Neural progenitor cell (in vitro differentiated cells): ENCODE measurements around the gene CCDC85C.

Source experiments
- EZH2 ChIP-seq: fragments of 200-600 bp; sonication (generic); IDR thresholded peaks from 2 replicates; pipeline ENCODE4 v1.6.1; 2017; ENCODE audit warnings: antibody characterized with exemption, mild to moderate bottlenecking, moderate library complexity
- TF ChIP-seq, protein P1 (sequence below): fragments of 200-600 bp; sonication (generic); IDR thresholded peaks from 2 replicates; pipeline ENCODE4 v1.5.1; 2017; ENCODE audit warnings: antibody characterized with exemption, mild to moderate bottlenecking

DNA sequence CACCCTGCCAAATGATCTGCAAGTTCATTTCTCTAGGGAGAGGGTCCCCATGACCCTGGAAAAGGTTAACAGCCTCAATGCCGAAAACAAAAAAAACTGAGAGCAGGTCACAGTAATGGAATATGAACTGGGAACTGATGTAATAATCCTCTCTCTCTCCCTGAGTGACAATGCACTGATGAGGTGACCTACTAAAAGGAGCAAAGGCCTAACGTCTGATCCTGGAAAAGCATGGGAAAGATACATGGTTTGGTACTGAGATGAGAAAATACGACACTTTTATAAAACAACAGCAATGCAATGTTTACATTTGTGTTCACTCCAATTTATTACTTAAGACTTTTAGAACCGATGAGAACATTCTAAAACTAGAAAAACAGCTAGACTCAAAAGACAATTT is 151.0 kb downstream of the CCDC85C start:
- TF ChIP-seq EZH2: no peak
- TF ChIP-seq, protein P1, sequence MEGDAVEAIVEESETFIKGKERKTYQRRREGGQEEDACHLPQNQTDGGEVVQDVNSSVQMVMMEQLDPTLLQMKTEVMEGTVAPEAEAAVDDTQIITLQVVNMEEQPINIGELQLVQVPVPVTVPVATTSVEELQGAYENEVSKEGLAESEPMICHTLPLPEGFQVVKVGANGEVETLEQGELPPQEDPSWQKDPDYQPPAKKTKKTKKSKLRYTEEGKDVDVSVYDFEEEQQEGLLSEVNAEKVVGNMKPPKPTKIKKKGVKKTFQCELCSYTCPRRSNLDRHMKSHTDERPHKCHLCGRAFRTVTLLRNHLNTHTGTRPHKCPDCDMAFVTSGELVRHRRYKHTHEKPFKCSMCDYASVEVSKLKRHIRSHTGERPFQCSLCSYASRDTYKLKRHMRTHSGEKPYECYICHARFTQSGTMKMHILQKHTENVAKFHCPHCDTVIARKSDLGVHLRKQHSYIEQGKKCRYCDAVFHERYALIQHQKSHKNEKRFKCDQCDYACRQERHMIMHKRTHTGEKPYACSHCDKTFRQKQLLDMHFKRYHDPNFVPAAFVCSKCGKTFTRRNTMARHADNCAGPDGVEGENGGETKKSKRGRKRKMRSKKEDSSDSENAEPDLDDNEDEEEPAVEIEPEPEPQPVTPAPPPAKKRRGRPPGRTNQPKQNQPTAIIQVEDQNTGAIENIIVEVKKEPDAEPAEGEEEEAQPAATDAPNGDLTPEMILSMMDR: no peak
